Smooth muscle cell of the brain vasculature (primary cell): ENCODE results near the gene MYOZ3.

Experiments used
- DNase-seq: peaks from one replicate; pipeline ENCODE4 v3.0.0-alpha.2; 2012; ENCODE audit warnings: low read depth, low spot score

MYOZ3 gene

DNA sequence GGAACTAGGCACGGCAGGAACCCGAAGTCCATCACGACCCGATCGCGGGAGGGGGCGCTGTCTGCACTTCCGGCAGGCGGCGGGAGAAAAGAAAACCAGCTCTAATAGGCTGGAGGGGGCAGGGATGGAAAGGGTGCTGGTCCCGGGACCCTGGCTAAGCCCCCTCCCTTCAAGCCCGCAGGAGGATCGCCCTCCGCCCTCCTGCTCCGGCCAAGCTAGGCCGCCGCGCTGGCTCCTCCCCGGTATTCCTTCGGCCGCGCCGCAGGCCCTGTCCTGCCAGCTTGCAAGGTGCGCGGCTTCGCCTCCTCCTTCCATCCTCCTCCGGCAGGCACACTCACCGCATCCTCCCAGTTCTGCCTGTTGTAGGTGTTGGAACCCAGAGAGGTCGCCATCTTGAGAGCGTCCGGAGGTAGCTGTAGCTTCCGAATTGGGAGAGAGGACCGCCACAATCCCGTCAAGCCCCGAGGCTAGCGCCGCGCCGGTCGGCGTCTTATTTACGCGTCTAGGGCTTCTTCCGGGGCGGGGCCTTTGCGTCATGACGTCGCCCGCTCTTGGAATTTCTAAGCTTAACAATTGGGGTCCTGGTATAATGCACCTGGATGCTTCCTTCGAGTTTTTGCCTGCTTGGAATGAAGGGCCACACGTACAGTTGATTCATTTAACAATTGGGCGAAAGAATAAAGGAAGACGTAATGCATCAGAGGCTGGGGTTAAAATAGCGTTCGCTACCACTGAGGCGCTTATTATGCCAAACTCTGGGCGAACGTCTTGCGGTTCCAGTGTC, 39.7 kb downstream of the MYOZ3 start, which contains the start of gene RBM22:
TSS of gene RBM22 (minus strand) at position 469 of the 784 bp plus-strand sequence. CDS start at position 392, 77 bp downstream.
- DNase-seq, result peak; percentile 58

DNA sequence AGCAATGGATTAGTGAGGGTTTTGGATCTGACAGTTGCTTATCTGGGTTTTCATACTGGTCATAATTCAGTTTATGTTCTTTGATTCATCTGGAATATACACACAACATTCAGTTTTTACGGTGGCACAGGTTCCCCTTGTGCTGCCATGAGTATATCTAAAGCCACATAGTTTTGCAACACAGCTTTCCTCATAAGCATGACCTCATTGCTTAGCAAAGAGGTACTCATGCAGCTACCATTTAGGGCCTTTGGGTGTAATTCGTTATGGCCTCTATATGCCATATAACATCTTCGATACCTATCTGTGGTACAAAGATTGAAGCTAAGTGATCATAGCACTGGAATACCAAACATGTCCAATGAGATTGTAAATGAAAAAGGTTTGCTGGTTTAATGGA, 42.7 kb downstream of the MYOZ3 start:
- no peak for DNase-seq

DNA sequence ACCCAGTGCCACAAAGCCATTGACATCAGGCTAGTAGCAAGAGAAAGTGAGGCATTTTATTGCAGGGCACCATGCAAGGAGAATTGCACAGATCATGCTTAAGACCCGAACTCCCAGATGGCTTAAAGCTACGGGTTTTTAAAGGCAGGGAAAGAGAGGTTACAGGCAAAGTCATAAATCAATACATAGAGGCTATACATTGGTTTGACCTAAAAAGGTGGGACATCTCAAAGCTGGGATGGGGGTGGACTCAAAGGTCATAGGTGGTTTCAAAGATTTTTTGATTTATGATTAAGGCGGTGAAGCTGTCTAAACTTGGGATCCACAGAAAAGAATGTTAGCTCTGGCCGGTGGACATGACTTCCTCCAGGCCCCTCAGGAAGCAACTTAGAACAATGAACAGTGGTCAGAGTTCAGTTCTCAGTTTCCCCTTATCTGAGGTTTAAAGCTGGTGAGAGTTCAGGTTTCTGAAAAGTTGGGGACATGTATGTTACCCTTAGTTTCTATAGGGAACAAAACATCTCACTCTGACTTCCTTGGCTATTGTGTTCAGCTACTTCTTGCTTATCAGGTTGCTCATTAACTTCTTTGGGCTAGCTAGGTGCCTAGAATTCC, 45.8 kb downstream of the MYOZ3 start:
- no peak for DNase-seq

DNA sequence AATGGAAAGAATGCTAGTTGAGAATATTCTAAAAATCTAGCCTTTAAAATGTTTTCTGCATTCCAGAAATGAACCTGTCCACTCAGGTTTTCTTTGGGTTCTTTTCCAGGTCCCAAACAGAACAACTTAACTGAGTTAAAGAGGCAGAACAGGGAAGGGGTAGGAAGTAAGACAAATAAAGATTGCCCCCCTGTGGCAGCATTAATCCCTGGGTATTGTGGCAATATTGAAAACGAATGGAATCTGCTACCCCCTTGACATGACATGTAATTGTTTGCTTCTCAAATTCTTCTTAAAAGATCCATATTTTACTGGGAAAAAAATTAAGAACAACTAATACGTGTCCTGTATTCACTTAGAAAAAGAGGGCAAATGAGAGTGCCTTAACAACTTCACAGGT, 49.1 kb downstream of the MYOZ3 start:
- no peak for DNase-seq

DNA sequence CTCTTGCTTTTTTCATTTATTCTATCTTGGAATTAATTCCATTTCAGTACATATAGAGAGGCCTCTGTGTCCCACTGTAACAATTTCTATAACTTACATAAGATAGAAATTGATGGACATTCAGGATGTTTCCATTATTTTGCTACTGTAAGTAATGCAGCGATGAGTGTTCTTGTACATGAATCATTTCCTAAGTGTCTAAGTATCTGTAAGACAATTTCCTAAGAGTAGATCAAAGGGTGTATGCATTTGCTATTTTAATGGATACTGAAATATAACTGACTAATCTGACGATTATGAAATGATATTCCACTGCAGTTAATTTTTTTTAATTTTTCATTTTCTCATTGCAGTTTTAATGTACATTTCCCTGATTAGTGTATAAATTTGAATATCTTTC, 62.8 kb downstream of the MYOZ3 start:
- DNase-seq, result no peak
